G401 (cell line): Measurements from ENCODE around the gene COP1. TPM values are rescaled to one million over a fixed set of nuclear protein-coding genes. Genes with fewer than 3 reads are reported as not detected.

ENCODE experiments used
- DNase-seq: peaks from one replicate; pipeline ENCODE4 v3.0.0-alpha.2; 2015; ENCODE audit warnings: low spot score
- in situ Hi-C: cut with HindIII; loops from 2 replicates; pipeline ENCODE4 v1.10.0; 2016; ENCODE audit warnings: low sequenced_read_pairs, mixed read lengths
- total RNA-seq: library from RNA; depleted of rRNA; stranded (reverse); fragments of >200 nt; shearing (Covaris generic); gene quantifications from 2 replicates; pipeline ENCODE4 v1.2.3, GENCODE V29; 2014

COP1 gene
- total RNA-seq, 1 experiment from 2014 or later = 70.4 TPM

GRCh38 chr1:175922254-175922881 lies 284.7 kb downstream of the COP1 start:
- in situ Hi-C loops = no loop called here
- DNase-seq = no peak

DNA sequence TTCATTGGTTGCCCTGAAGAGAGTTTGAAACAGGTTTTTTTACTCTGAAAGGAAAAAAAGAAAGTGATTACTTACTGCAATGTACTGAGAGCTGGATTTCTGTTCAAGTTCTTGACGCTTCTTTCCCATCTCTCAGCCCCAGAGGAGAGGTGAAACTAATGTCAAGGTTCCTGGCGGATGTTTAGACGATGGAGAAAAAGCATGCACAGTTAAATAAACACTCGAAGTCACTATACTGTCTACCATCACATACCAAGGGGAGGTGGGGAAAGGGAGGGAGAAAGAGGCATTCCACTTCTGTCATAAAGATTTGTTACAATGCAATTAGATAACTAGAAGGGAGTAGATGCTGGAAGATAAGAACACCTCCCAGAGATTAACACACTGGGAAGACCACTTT lies 286.7 kb downstream of the COP1 start:
- in situ Hi-C loops = no loop called here
- no peak for DNase-seq

DNA sequence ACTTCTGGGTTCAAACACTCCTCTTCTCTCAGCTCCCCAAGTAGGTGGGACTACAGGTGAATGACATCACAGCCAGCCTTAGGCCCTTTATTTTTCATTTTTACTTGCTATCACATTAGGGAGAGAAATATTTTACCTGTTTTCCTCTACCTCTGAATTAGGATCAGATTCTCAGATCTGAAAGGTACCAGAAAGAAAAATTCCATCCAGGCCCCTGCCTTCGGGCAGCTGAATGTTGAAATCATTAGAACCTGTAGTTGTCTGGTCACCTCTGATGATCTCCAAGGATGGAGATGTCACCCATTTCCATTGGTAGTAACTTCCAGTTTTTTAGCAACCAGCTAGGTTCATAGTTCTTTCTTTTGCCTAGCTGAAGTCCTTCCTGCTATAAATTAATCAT lies 288.1 kb downstream of the COP1 start:
- DNase-seq = no peak
- in situ Hi-C loops = no loop called here

GRCh38 chr1:175918364-175918801 lies 288.7 kb downstream of the COP1 start:
- in situ Hi-C loops = no loop called here

GRCh38 chr1:175914115-175914514 lies 293.0 kb downstream of the COP1 start:
- DNase-seq = no peak
- in situ Hi-C loops = no loop called here

More at GRCh38 chr1:175918364-175918801, 288.7 kb downstream of the COP1 start:
- no peak for DNase-seq

DNA sequence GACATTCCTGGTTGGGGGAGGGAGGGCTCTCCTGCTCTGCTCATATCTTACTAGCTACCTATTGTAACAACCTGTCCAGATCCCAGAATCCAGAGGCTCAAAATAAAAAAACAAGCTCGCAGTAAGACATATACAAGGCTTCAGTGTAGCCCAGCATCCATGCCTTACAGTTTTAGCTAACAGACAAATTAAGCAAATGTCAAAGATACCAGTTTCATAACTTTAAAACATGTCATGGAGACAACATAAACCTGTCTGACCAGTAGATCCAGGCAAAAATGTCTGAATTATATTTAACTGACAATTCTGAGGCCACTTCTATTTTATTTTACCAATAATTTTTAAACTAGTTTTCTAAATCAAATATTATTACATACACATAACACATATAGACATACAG lies 295.9 kb downstream of the COP1 start:
- in situ Hi-C loops = no loop called here
- no peak for DNase-seq

DNA sequence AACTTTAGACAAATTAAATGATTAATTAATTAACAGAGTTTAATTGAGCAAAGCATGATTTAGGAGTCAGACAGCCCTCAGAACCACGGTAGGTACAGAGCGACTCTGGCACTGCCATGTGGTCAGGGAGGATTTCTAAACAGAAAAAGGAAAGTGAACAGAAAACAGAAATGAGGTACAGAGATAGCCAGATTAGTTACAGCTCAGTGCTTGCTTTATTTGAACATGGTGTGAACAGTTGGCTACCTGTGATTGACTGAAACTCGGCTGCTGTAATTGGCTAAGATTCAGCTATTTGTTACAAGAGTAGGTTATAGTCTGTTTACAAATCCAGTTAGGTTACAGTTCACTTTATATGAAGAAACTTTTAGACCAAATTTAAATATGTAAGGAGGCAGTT lies 300.7 kb downstream of the COP1 start:
- in situ Hi-C loops = no loop called here
- peak; percentile 6 for DNase-seq

GRCh38 chr1:175904808-175905207 lies 302.3 kb downstream of the COP1 start:
- in situ Hi-C loops = no loop called here
- DNase-seq = no peak

DNA sequence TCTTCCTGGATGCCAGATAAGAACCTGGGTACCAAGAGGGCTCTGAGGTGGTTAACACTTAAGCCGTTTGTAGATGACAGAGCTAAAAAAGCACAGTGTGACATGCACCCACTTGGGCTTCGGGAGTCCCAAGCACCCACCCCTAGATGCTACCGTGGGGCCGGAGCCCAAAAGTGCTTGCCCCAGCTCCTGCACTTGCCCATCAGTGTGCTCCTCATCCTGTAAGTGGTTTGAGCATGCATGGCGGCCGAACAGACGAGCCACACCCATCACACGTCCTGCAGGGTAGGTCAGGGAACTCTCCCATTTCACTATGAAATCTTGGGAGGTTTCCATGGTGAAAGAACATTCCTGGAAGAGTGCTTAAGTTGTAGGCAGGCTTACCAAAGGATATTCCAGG lies 304.8 kb downstream of the COP1 start:
- DNase-seq = no peak
- in situ Hi-C loops = no loop called here

GRCh38 chr1:175901076-175901836 lies 305.8 kb downstream of the COP1 start:
- no peak for DNase-seq
- in situ Hi-C loops = no loop called here

GRCh38 chr1:175900171-175900570 lies 306.9 kb downstream of the COP1 start:
- no peak for DNase-seq
- in situ Hi-C loops = no loop called here

- DNase-seq = no peak
- in situ Hi-C loops = no loop called here
Observed at GRCh38 chr1:175895966-175896365, 311.1 kb downstream of the COP1 start.
